HEK293 (cell line): ENCODE results near the gene ZFYVE28.

Source experiments
- CTCF ChIP-seq: fragments of 450-650 bp; formaldehyde crosslinking; IDR thresholded peaks from 2 replicates; pipeline ENCODE4 v1.5.1; 2016; ENCODE audit warnings: missing biosample characterization, missing genetic modification characterization
- KLF7 ChIP-seq: fragments of 450-650 bp; formaldehyde crosslinking; IDR thresholded peaks from 2 replicates; pipeline ENCODE4 v1.5.1; 2016; ENCODE audit warnings: missing biosample characterization, missing genetic modification characterization, borderline replicate concordance
- WT1 ChIP-seq: fragments of 450-650 bp; formaldehyde crosslinking; IDR thresholded peaks from 2 replicates; pipeline ENCODE4 v1.5.1; 2016; ENCODE audit warnings: missing biosample characterization, missing genetic modification characterization
- YY1 ChIP-seq: fragments of 450-650 bp; formaldehyde crosslinking; IDR thresholded peaks from 2 replicates; pipeline ENCODE4 v1.5.1; 2018; ENCODE audit warnings: missing biosample characterization, missing genetic modification characterization
- ZBTB11 ChIP-seq: fragments of 450-650 bp; formaldehyde crosslinking; conservative IDR thresholded peaks from 2 replicates; pipeline ENCODE4 v1.5.1; 2016; ENCODE audit warnings: low read depth, missing biosample characterization, missing genetic modification characterization
- ZFP41 ChIP-seq: fragments of 450-650 bp; formaldehyde crosslinking; IDR thresholded peaks from 2 replicates; pipeline ENCODE4 v1.5.1; 2016; ENCODE audit warnings: missing biosample characterization, missing genetic modification characterization, borderline replicate concordance
- ZNF19 ChIP-seq: fragments of 450-650 bp; formaldehyde crosslinking; IDR thresholded peaks from 2 replicates; pipeline ENCODE4; 2016; ENCODE audit warnings: missing biosample characterization, missing genetic modification characterization, low read depth
- ZNF221 ChIP-seq: fragments of 450-650 bp; formaldehyde crosslinking; IDR thresholded peaks from 2 replicates; pipeline ENCODE4 v1.5.1; 2017; ENCODE audit warnings: missing biosample characterization, missing genetic modification characterization, borderline replicate concordance
- ZNF324 ChIP-seq: fragments of 450-650 bp; formaldehyde crosslinking; IDR thresholded peaks from 2 replicates; pipeline ENCODE4 v1.5.1; 2016; ENCODE audit warnings: missing biosample characterization, missing genetic modification characterization
- ZNF704 ChIP-seq: fragments of 450-650 bp; formaldehyde crosslinking; IDR thresholded peaks from 2 replicates; pipeline ENCODE4 v1.5.1; 2016; ENCODE audit warnings: missing biosample characterization, missing genetic modification characterization
- ZSCAN18 ChIP-seq: fragments of 450-650 bp; formaldehyde crosslinking; IDR thresholded peaks from 2 replicates; pipeline ENCODE4 v1.5.1; 2016; ENCODE audit warnings: missing biosample characterization, missing genetic modification characterization
- TF ChIP-seq, protein P1 (sequence below): fragments of 450-650 bp; formaldehyde crosslinking; IDR thresholded peaks from 2 replicates; pipeline ENCODE4 v1.5.1; 2016; ENCODE audit warnings: missing biosample characterization, missing genetic modification characterization

GRCh38 chr4:2389691-2390090, 28.8 kb downstream of the ZFYVE28 start:
- TF ChIP-seq CTCF (tag by site-specific recombination) = no peak
- TF ChIP-seq ZSCAN18 (tag by site-specific recombination) = no peak
- no peak for TF ChIP-seq KLF7 (tag by site-specific recombination)
- TF ChIP-seq, protein P1, sequence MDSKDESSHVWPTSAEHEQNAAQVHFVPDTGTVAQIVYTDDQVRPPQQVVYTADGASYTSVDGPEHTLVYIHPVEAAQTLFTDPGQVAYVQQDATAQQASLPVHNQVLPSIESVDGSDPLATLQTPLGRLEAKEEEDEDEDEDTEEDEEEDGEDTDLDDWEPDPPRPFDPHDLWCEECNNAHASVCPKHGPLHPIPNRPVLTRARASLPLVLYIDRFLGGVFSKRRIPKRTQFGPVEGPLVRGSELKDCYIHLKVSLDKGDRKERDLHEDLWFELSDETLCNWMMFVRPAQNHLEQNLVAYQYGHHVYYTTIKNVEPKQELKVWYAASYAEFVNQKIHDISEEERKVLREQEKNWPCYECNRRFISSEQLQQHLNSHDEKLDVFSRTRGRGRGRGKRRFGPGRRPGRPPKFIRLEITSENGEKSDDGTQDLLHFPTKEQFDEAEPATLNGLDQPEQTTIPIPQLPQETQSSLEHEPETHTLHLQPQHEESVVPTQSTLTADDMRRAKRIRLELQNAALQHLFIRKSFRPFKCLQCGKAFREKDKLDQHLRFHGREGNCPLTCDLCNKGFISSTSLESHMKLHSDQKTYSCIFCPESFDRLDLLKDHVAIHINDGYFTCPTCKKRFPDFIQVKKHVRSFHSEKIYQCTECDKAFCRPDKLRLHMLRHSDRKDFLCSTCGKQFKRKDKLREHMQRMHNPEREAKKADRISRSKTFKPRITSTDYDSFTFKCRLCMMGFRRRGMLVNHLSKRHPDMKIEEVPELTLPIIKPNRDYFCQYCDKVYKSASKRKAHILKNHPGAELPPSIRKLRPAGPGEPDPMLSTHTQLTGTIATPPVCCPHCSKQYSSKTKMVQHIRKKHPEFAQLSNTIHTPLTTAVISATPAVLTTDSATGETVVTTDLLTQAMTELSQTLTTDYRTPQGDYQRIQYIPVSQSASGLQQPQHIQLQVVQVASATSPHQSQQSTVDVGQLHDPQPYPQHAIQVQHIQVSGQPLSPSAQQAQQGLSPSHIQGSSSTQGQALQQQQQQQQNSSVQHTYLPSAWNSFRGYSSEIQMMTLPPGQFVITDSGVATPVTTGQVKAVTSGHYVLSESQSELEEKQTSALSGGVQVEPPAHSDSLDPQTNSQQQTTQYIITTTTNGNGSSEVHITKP (tag by site-specific recombination) = no peak
- no peak for TF ChIP-seq ZNF704 (tag by site-specific recombination)
- TF ChIP-seq WT1 (tag by site-specific recombination) = no peak
- no peak for TF ChIP-seq ZNF324
- no peak for TF ChIP-seq ZNF221
- no peak for TF ChIP-seq ZBTB11
- TF ChIP-seq ZFP41 (tag by site-specific recombination) = no peak
- TF ChIP-seq ZNF19 (tag by site-specific recombination) = no peak
- TF ChIP-seq YY1 (tag by site-specific recombination) = no peak
